K562 (cell line): ENCODE results near the gene RDH13.
"Not testable (repeated sequence)": the region's sequence is repeated elsewhere in the genome, so short reads cannot be mapped to it uniquely, and the experiment has no call there.

Experiments used
- CBX5 ChIP-seq: IDR thresholded peaks from 2 replicates; pipeline ENCODE4 v1.6.1; 2014; ENCODE audit warnings: low read depth, borderline replicate concordance
- FOXJ3 ChIP-seq: sonication (generic); formaldehyde crosslinking; IDR thresholded peaks from 2 replicates; pipeline ENCODE4 v1.4.0; 2020; ENCODE audit warnings: mild to moderate bottlenecking, missing genetic modification reagents
- ZNF644 ChIP-seq: fragments of 200-800 bp; sonication (Bioruptor generic); IDR thresholded peaks from 2 replicates; pipeline ENCODE4 v1.6.1; 2016; ENCODE audit warnings: low read depth, missing genetic modification characterization, missing compliant biosample characterization
- TF ChIP-seq, protein P1 (sequence below), 3 experiments: IDR thresholded peaks in 2 of 3; conservative IDR thresholded peaks in 1 of 3; 2 replicates each; pipeline ENCODE4 v1.5.1; 2011 to 2012; ENCODE audit warnings: low read length in 3 of 3, mild to moderate bottlenecking in 3 of 3, control low read depth in 2 of 3, improper control_type of control experiment in 1 of 3, inconsistent platforms in 1 of 3, low read depth in 1 of 3, mixed read lengths in 1 of 3, moderate library complexity in 1 of 3; ENCODE audit not compliant: insufficient read depth in 2 of 3

DNA sequence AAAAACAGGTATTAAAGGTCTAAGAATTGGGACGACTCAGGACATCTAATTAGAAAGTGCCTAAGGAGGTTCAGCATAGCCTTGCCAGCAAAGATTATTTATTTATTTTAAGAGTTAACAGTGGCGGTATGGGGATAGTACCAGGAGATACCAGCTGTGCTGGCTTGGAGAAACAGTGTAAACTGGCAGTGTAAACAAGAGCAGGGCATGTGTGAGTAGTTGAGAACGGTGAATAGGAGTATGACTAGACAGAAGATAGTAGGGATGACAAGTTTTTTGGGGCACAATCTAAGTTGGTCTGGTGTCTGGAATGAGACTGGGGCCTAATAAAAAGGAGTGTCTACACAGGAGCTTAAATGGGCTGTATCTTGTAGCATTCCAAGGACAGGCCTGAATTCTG is 55.4 kb downstream of the RDH13 start:
- not testable (repeated sequence) for TF ChIP-seq ZNF644; CBX5; FOXJ3 (CRISPR knock-in tag)
- TF ChIP-seq, protein P1, sequence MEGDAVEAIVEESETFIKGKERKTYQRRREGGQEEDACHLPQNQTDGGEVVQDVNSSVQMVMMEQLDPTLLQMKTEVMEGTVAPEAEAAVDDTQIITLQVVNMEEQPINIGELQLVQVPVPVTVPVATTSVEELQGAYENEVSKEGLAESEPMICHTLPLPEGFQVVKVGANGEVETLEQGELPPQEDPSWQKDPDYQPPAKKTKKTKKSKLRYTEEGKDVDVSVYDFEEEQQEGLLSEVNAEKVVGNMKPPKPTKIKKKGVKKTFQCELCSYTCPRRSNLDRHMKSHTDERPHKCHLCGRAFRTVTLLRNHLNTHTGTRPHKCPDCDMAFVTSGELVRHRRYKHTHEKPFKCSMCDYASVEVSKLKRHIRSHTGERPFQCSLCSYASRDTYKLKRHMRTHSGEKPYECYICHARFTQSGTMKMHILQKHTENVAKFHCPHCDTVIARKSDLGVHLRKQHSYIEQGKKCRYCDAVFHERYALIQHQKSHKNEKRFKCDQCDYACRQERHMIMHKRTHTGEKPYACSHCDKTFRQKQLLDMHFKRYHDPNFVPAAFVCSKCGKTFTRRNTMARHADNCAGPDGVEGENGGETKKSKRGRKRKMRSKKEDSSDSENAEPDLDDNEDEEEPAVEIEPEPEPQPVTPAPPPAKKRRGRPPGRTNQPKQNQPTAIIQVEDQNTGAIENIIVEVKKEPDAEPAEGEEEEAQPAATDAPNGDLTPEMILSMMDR (IDR thresholded peaks at IDR 0.05 in 2 of 3, conservative IDR thresholded peaks at IDR 0.05 in 1 of 3; ENCODE audit: insufficient read depth in 2 of 3, low read depth in 1 of 3, low read length in 3 of 3): not testable (repeated sequence)
